NB4 (cell line): Measurements from ENCODE around the gene FAM204A.

Source experiments
- DNase-seq: peaks from one replicate; pipeline ENCODE4 v3.0.0; 2010; ENCODE audit warnings: low read depth
- H3K4me3 ChIP-seq: one replicate; pipeline ENCODE4 v1.5.1; 2011; ENCODE audit warnings: mild to moderate bottlenecking, low read depth, low read length, moderate library complexity
- CTCF ChIP-seq: IDR thresholded peaks from one replicate; pipeline ENCODE4 v1.5.1; 2012; ENCODE audit warnings: low read depth, low read length
- MAX ChIP-seq: IDR thresholded peaks from 2 replicates; pipeline ENCODE4 v1.6.1; 2011; ENCODE audit warnings: low read depth, low read length
- MYC ChIP-seq: IDR thresholded peaks from 2 replicates; pipeline ENCODE4 v1.6.1; 2011; ENCODE audit warnings: low read depth, low read length
- POLR2A ChIP-seq: IDR thresholded peaks from 2 replicates; pipeline ENCODE4 v1.6.1; 2011; ENCODE audit warnings: mild to moderate bottlenecking; ENCODE audit not compliant: insufficient read length; ENCODE audit errors: extremely low read depth

Gene FAM204A

GRCh38 chr10:118341791-118342637 lies at the start of gene FAM204A:
TSS of gene FAM204A (minus strand) at chr10:118342324. CDS start at chr10:118336415, 5,909 bp downstream.
- TF ChIP-seq MAX (peak; percentile 59), MYC (peak; percentile 84), CTCF (no peak), POLR2A (peak; percentile 66)

GRCh38 chr10:118383699-118384098 lies 41.6 kb upstream of the FAM204A start:
- H3K4me3 ChIP-seq, result no peak overlapping the region
- peak; percentile 31 for DNase-seq
- no peak for TF ChIP-seq MYC

More at GRCh38 chr10:118341791-118342637, at the start of gene FAM204A:
- DNase-seq, result peak; percentile 96
- peak within 1 kb of the TSS; percentile 90 for H3K4me3 ChIP-seq

- H3K4me3 ChIP-seq, result no peak overlapping the region
- no peak for DNase-seq
- TF ChIP-seq CTCF (no peak), POLR2A (no peak), MYC (no peak), MAX (no peak)
Measured at GRCh38 chr10:118383063-118383689, 41.1 kb upstream of the FAM204A start.

GRCh38 chr10:118374404-118374803 lies 32.3 kb upstream of the FAM204A start:
- TF ChIP-seq CTCF (no peak), MYC (no peak), POLR2A (no peak), MAX (no peak)
- H3K4me3 ChIP-seq, result no peak overlapping the region

GRCh38 chr10:118373786-118374185 lies 31.7 kb upstream of the FAM204A start:
- no peak for DNase-seq
- TF ChIP-seq POLR2A (no peak), CTCF (no peak), MAX (no peak), MYC (no peak)
- H3K4me3 ChIP-seq, result no peak overlapping the region

More at GRCh38 chr10:118374404-118374803, 32.3 kb upstream of the FAM204A start:
- DNase-seq, result no peak

- no peak overlapping the region for H3K4me3 ChIP-seq
- no peak for TF ChIP-seq CTCF
- no peak for TF ChIP-seq MAX
- TF ChIP-seq MYC, result no peak
- TF ChIP-seq POLR2A, result no peak
- no peak for DNase-seq
Measured at GRCh38 chr10:118370499-118370898, 28.4 kb upstream of the FAM204A start.
